Activated CD8-positive, alpha-beta memory T cell treated with anti-CD3 and anti-CD28 coated beads for 48 hours (primary cell): ENCODE measurements around the gene PURA.

ENCODE experiments used
- DNase-seq, 3 experiments: peaks; one replicate each; pipeline ENCODE4 v3.0.0-alpha.2; 2020; ENCODE audit warnings: low read depth in 2 of 3, low spot score in 2 of 3

Gene PURA

DNA sequence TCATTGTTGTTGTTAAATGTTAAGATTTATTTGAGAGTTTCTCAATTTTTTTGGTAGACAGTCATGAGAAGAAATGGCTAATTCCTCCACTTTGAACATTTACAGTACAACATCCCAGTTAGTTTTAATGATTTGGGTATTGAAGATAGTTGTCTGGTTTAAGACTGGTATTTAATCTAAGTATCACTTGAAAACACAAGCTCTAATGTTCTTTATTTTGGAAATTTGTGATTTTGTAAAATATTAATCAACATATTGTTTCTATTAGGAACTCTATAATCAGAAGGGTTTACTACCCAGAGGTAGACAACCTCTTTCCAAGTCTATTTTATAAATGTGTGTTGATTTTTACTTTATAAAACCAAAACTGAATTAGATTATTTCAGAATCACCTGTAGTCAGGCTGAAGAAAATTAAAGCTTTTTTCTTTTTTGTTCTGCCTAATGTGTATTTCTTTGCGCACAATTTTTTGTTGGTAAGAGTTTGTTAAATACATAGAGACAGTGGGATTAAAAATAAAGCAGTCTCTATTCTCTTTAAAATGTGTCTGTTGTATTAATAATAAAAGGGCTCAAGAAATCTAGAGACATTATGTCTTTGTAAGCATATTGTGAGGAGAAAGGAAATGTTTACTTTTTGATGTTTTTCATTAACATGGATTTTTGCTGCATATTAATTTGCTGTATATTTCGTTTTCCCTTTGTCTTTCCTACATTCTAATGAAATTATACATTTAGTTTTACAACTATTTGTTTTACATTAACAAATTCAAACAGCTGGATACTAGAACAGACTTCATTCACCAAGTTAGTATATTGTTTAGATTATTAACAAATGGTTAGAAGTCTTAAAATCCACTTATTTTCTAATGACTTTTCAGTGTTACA, 3.9 kb upstream of the PURA start:
- no peak for DNase-seq

GRCh38 chr5:140110646-140110957, 3.3 kb upstream of the PURA start:
- DNase-seq, result no peak

GRCh38 chr5:140111011-140111858, 2.7 kb upstream of the PURA start:
- DNase-seq, result no peak

- DNase-seq, result no peak
These were observed 1.9 kb upstream of the PURA start for GRCh38 chr5:140111859-140112551.

- no peak for DNase-seq
These were observed 1.2 kb upstream of the PURA start for GRCh38 chr5:140112685-140113179.

GRCh38 chr5:140113180-140113698, 670 bp upstream of the PURA start:
- peak in 1 of 3 experiments; percentile 3 for DNase-seq

- peak; percentile 14 to 39 (median 17) for DNase-seq
These were observed 654 bp downstream of the PURA start for GRCh38 chr5:140114341-140115185.

DNA sequence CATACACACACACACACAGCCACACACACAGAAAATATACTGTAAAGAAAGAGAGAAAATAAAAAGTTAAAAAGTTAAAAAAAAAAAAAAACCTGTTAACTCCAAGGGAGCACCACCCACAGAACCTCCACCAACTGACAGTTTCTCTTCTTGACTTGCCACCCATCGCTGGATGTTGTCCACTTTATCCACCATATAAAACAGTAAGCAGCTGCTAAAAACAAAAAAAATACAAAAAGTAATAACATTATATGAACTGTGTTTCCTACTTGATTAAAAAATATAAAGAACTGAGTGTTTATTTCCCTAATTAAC, 1.2 kb downstream of the PURA start:
- no peak for DNase-seq

- no peak for DNase-seq
These were observed 2.8 kb downstream of the PURA start for GRCh38 chr5:140116716-140117115.

- no peak for DNase-seq
These were observed 3.6 kb downstream of the PURA start for GRCh38 chr5:140117523-140117922.

DNA sequence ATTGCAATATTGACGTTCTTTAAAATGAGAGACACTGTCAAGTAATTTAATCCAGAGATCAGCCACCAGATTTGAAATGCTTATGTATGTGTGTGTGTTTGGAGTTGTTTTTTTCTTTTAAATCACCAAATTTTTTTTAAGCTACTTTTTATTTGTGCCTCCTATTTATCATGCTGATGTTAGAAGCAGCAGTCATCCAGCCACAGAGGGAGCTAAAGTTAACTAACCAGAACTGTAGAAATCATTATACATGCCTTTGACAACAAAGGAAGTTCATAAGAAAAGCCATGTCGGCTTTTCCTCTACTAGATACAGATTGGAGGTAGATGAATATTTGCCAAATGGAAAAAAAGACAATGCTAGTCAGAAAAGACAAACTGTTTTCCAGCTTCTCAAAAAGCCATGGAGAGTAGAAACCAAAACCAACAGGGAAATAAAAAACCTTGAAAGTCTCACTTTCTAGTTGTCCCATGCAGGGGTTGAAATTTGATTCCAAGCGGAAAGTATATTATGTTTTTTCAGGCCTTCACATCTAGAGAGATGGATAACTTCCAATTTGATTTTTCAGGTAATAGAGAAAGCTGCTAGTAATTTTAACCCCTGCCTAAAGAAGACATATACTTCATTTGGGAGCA, 4.5 kb downstream of the PURA start:
- no peak for DNase-seq

DNA sequence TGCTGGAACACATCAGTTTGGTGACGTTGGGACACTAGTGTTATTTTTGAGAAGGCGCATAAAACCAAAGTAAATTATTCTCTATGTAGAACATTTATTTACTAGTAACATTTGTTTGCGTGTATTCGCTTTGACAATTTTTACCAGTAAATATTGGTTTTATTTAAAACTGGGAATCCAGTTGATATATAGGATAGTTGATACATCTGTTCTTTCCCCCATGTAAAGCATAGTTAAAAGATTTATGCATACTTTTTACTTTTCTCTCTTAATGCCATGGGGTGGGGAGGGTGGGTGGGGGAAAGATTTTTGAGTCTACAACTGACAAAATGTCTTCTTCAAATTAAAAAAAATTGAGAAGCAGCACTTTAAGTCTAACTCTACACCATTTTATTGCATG, 11.7 kb downstream of the PURA start, which contains the start of gene IGIP:
IGIP (plus strand) TSS at position 301 of the 400 bp plus-strand sequence. CDS start 2,540 bp downstream, outside the sequence.
- DNase-seq, result no peak

- no peak for DNase-seq
These were observed 12.6 kb downstream of the PURA start for GRCh38 chr5:140126315-140127012.

GRCh38 chr5:140128376-140128775, 14.5 kb downstream of the PURA start:
- DNase-seq, result no peak

GRCh38 chr5:140130949-140131733, 17.2 kb downstream of the PURA start:
- DNase-seq, result no peak

DNA sequence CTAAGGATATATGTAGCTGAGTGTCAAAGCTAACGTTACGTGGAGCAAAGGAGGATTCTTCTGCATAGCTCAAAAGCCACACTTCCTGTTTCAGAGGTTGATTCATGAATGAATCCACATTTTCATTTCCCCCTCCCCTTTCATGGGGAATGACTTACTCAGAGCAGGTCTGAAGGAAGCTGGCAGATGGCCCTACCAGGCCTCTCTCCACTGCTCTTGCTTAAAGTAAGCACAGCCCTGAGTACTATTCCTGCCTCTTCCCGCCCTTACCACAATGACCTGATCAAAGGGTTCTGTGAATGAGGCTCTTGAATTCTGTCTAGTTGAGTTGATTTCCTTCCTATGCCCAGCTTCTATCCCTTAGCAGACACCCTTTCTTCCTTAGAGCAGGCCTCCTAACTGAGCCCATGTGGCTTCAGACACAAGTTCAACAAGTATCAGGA, 18.1 kb downstream of the PURA start:
- DNase-seq, result no peak

- DNase-seq, result no peak
These were observed 19.7 kb downstream of the PURA start for GRCh38 chr5:140133514-140134167.
